CD4-positive, alpha-beta T cell (primary cell): ENCODE results near the gene PTTG1IP. TPM values are rescaled to one million over a fixed set of nuclear protein-coding genes. Genes with fewer than 3 reads are reported as not detected.

ENCODE experiments used
- ATAC-seq: fragments of 200-7000 bp; cut with Tn5 transposase; one replicate; pipeline ENCODE4 v1.10.0; 2022; ENCODE audit warnings: mild to moderate bottlenecking; ENCODE audit not compliant: poor library complexity
- CTCF ChIA-PET: fragments of 350-600 bp; sonication (Branson Sonifier 250); formaldehyde crosslinking; loops from one replicate; lab custom pipeline; 2021; ENCODE audit warnings: antibody characterized with exemption, inconsistent platforms; lab: Charles Lee
- POLR2A ChIA-PET: fragments of 350-600 bp; sonication (Branson Sonifier 250); formaldehyde crosslinking; loops from one replicate; lab custom pipeline; 2021; ENCODE audit warnings: antibody characterized with exemption, inconsistent platforms; lab: Charles Lee
- DNase-seq, 14 experiments: peaks; one replicate each; pipeline ENCODE4 v3.0.0-alpha.2; 2013 to 2020; ENCODE audit warnings: mixed read lengths in 2 of 14
- H3K27ac ChIP-seq, 2 donors: one replicate each; pipeline versions ENCODE4 v1.5.1 to v1.7.0; 2013; ENCODE audit warnings: low read length in 2 of 2, low read depth in 1 of 2, mild to moderate bottlenecking in 1 of 2
- H3K27me3 ChIP-seq, 2 experiments: 1 replicate in 1 of 2; 2 replicates in 1 of 2; pipeline versions ENCODE4 v1.6.1 to v1.7.0; 2013; ENCODE audit warnings: low read length in 2 of 2, control low read depth in 1 of 2, mild to moderate bottlenecking in 1 of 2, moderate library complexity in 1 of 2; ENCODE audit not compliant: insufficient read depth in 2 of 2, control insufficient read depth in 1 of 2
- H3K36me3 ChIP-seq: one replicate; pipeline ENCODE4 v1.6.1; 2013; ENCODE audit warnings: low read length, control low read depth; ENCODE audit not compliant: insufficient read depth
- H3K4me1 ChIP-seq: one replicate; pipeline ENCODE4 v1.6.1; 2013; ENCODE audit warnings: low read length, control low read depth; ENCODE audit not compliant: insufficient read depth
- H3K4me3 ChIP-seq: one replicate; pipeline ENCODE4 v1.5.1; 2013; ENCODE audit warnings: mild to moderate bottlenecking, low read length, moderate library complexity
- H3K9me3 ChIP-seq, 2 experiments: 1 replicate in 1 of 2; 2 replicates in 1 of 2; pipeline versions ENCODE4 v1.6.1 to v1.7.0; 2013; ENCODE audit warnings: low read length in 2 of 2, mild to moderate bottlenecking in 2 of 2, control low read depth in 1 of 2, moderate library complexity in 1 of 2; ENCODE audit not compliant: control insufficient read depth in 1 of 2, insufficient read depth in 1 of 2
- H3K27ac Mint-ChIP-seq: one replicate; pipeline ENCODE4 v1.8.0; 2020; ENCODE audit warnings: mixed read lengths
- H3K27me3 Mint-ChIP-seq: one replicate; pipeline ENCODE4 v1.8.0; 2021; ENCODE audit warnings: mixed read lengths
- H3K36me3 Mint-ChIP-seq: one replicate; pipeline ENCODE4 v1.8.0; 2021; ENCODE audit warnings: low read depth, mixed read lengths
- H3K4me1 Mint-ChIP-seq: one replicate; pipeline ENCODE4 v1.8.0; 2021; ENCODE audit warnings: low read depth, mixed read lengths
- H3K4me3 Mint-ChIP-seq: one replicate; pipeline ENCODE4 v1.8.0; 2020; ENCODE audit warnings: mild to moderate bottlenecking, mixed read lengths
- H3K9me3 Mint-ChIP-seq: one replicate; pipeline ENCODE4 v1.8.0; 2020; ENCODE audit warnings: mixed read lengths
- intact Hi-C, 2 experiments: fragments of 100-400 bp; cut with DNase I in 1 of 2; cut with micrococcal nuclease in 1 of 2; formaldehyde crosslinking; loops; one replicate each; pipeline versions ENCODE4 v1.15.1 to v1.9.0; 2023 to 2025; cut with DNase I, micrococcal nuclease
- total RNA-seq, 174 experiments: library from RNA in 2 of 174; stranded (reverse) in 2 of 174; gene quantifications; one replicate each; pipeline ENCODE4 v1.2.3 and lab custom pipeline; 2021 to 2026
- TF ChIP-seq, protein P1 (sequence below): fragments of 200-600 bp; IDR thresholded peaks from one replicate; pipeline ENCODE4 v1.8.0; 2022; ENCODE audit warnings: antibody characterized with exemption, mild to moderate bottlenecking

PTTG1IP gene
- total RNA-seq, 2 experiments from 2014 or later: 99.0 to 99.5 TPM

DNA sequence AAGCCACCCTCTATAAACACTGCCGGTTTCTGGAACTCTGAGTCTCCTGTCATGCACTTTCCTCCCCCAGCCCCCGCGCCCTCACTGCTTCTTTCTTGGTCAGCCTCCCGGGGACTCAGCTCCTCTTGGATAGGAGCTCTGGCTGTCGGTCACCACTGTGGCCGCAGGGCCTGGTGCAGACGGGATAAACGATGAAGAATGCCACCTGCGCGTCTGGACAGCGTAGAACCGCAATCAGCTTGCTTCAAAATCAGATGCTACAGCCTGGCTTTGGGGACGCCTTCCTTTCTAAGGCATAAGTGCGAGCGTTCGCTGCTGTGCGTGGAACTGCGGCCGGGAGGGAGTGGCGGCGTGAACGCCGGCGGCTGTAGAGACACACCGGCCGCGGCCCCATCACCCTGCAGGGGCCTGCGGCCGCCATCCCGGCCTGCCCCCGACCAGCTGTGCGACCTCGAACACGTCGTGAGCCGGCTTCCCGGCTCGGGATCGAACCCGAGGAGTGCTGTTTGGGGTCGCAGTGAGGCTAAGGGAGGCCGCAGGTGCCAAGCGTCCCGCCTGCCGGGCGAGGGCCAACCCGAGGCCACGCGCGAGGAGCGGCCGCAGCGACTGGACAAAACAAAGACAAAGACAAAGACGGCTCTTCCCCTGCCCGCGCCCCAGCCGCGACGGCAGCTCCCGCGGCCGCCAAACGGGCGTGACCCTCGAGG, 688 bp downstream of the PTTG1IP start:
- H3K36me3 Mint-ChIP-seq: peaks cover 35% of the 10 kb centered on the region
- no peaks in the 10 kb centered on the region for H3K27me3 Mint-ChIP-seq
- no peaks in the 10 kb centered on the region for H3K36me3 ChIP-seq
- intact Hi-C loops: loop anchor here (1.0 to 10.0 kb wide), 8 partner anchors 16 to 538 kb away; partner anchors contain the start of genes ADARB1 (in 1 of the 2), CFAP410 (in 1 of the 2), POFUT2 (in 1 of the 2) and SUMO3 (in 1 of the 2)
- peaks cover 70% of the 10 kb centered on the region for H3K4me1 ChIP-seq
- H3K27ac Mint-ChIP-seq: peak overlapping the region; percentile 80
- H3K4me3 Mint-ChIP-seq: peak overlapping the region; percentile 96
- no peaks in the 10 kb centered on the region for H3K9me3 ChIP-seq
- H3K27ac ChIP-seq: peak overlapping the region; percentile 28 to 66
- POLR2A ChIA-PET: interaction anchor here (0.6 to 4.1 kb wide), 31 partner anchors 9 to 1144 kb away, joined by 3 to 55 read pairs (median 7); partner anchors contain the start of genes CFAP410, SLX9, SUMO3 and UBE2G2
- H3K27me3 ChIP-seq: no peaks in the 10 kb centered on the region
- CTCF ChIA-PET: interaction anchor here (1.6 to 5.7 kb wide), 2 partner anchors 60 to 72 kb away, joined by 5 to 46 read pairs; partner anchors contain the start of gene UBE2G2
- H3K4me1 Mint-ChIP-seq: peaks cover 68% of the 10 kb centered on the region
- DNase-seq: peak in 4 of 14 experiments; percentile 21 to 56 (median 40)
- no peaks in the 10 kb centered on the region for H3K9me3 Mint-ChIP-seq
- TF ChIP-seq, protein P1, sequence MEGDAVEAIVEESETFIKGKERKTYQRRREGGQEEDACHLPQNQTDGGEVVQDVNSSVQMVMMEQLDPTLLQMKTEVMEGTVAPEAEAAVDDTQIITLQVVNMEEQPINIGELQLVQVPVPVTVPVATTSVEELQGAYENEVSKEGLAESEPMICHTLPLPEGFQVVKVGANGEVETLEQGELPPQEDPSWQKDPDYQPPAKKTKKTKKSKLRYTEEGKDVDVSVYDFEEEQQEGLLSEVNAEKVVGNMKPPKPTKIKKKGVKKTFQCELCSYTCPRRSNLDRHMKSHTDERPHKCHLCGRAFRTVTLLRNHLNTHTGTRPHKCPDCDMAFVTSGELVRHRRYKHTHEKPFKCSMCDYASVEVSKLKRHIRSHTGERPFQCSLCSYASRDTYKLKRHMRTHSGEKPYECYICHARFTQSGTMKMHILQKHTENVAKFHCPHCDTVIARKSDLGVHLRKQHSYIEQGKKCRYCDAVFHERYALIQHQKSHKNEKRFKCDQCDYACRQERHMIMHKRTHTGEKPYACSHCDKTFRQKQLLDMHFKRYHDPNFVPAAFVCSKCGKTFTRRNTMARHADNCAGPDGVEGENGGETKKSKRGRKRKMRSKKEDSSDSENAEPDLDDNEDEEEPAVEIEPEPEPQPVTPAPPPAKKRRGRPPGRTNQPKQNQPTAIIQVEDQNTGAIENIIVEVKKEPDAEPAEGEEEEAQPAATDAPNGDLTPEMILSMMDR: no peak
- ATAC-seq: no peak
- H3K4me3 ChIP-seq: peak overlapping the region; percentile 76

DNA sequence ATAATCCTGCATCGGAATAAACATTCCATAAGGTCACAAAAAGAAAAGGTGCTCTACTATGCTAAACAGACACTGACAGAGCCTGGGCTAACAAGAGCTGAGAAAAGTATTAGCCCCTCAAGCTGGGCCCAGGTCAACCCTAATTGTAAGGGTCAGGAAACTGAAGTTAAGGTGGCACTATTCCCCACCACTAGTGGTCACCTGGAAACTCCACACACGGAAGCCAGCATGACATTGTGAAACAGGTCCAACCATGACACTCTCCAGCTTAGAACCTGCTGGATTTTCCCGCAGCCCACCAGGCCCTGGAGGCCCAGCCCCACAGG, 1.2 kb downstream of the PTTG1IP start:
- peaks cover 40% of the 10 kb centered on the region for H3K36me3 Mint-ChIP-seq
- intact Hi-C loops: loop anchor here (2.0 to 10.0 kb wide), 7 partner anchors 15 to 537 kb away; partner anchors contain the start of genes ADARB1 (in 1 of the 2), CFAP410 (in 1 of the 2) and POFUT2 (in 1 of the 2)
- ChIA-PET POLR2A (interaction anchor here (0.7 to 4.1 kb wide), 13 partner anchors 11 to 71 kb away, joined by 3 to 55 read pairs (median 4); partner anchors contain the start of genes SLX9, SUMO3 and UBE2G2), CTCF (interaction anchor here (1.4 to 5.7 kb wide), 3 partner anchors 54 to 72 kb away, joined by 3 to 46 read pairs (median 5); partner anchors contain the start of gene UBE2G2)
- peaks cover 73% of the 10 kb centered on the region for H3K4me1 Mint-ChIP-seq
- H3K4me3 Mint-ChIP-seq: peak overlapping the region; percentile 96
- TF ChIP-seq, protein P1: no peak
- H3K27ac Mint-ChIP-seq: peak overlapping the region; percentile 80
- no peaks in the 10 kb centered on the region for H3K9me3 ChIP-seq
- H3K4me3 ChIP-seq: peak overlapping the region; percentile 76
- peak overlapping the region; percentile 28 to 66 for H3K27ac ChIP-seq
- no peaks in the 10 kb centered on the region for H3K27me3 ChIP-seq
- DNase-seq (peak in 3 of 14 experiments; percentile 22 to 52 (median 50)), ATAC-seq (no peak)
- peaks cover 74% of the 10 kb centered on the region for H3K4me1 ChIP-seq
- no peaks in the 10 kb centered on the region for H3K27me3 Mint-ChIP-seq
- no peaks in the 10 kb centered on the region for H3K9me3 Mint-ChIP-seq
- peaks cover 2% of the 10 kb centered on the region for H3K36me3 ChIP-seq

DNA sequence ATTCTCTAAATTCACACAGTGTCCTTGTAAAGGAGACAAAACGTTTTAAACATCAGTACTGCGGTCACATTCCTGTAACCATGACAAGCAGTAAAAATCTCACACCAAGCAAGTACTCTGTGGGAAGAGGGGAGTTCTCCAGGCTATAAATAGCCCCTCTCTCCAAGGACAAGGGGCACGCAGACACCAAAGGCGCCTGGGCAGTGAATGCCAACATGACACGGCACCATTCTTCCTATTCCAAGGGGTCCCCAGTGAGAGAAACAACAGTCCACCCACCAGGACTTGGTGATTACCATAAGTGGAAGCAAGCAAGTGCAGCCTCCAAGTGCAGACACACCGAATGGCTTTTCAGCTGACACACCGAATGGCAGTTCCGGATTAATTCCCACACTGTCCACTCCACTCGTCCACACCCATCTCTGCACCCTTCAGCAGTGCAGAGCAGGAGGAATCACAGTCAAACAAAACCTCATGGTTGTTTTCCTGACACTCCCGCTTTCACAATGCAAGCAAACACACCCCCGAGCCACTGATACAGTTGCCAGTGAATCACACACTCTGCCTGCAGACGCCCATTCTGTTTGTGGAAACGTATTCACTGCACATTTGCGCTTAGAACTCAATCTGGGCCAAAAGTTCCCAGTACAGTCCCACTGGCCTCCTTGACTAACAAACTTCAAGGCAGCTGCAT, 1.8 kb downstream of the PTTG1IP start:
- Mint-ChIP-seq H3K27ac (peak overlapping the region; percentile 80), H3K36me3 (peaks cover 42% of the 10 kb centered on the region), H3K4me1 (peaks cover 78% of the 10 kb centered on the region), H3K27me3 (no peaks in the 10 kb centered on the region), H3K9me3 (no peaks in the 10 kb centered on the region), H3K4me3 (peak overlapping the region; percentile 96)
- Histone ChIP-seq H3K4me3 (peak overlapping the region; percentile 76), H3K27me3 (no peaks in the 10 kb centered on the region), H3K4me1 (peaks cover 80% of the 10 kb centered on the region), H3K36me3 (peaks cover 8% of the 10 kb centered on the region), H3K9me3 (no peaks in the 10 kb centered on the region), H3K27ac (peak overlapping the region; percentile 34 to 57)
- DNase-seq (peak in 6 of 14 experiments; percentile 18 to 60 (median 46)), ATAC-seq (no peak)
- TF ChIP-seq, protein P1: no peak
- CTCF ChIA-PET: interaction anchor here (1.4 to 5.7 kb wide), 3 partner anchors 55 to 71 kb away, joined by 3 to 46 read pairs (median 5); partner anchors contain the start of gene UBE2G2
- POLR2A ChIA-PET: interaction anchor here (0.8 to 4.1 kb wide), 6 partner anchors 17 to 70 kb away, joined by 3 to 55 read pairs (median 16); partner anchors contain the start of genes SUMO3 and UBE2G2
- intact Hi-C loops: loop anchor here (2.0 to 10.0 kb wide), 7 partner anchors 15 to 537 kb away; partner anchors contain the start of genes ADARB1 (in 1 of the 2), CFAP410 (in 1 of the 2) and POFUT2 (in 1 of the 2)
